ENCODE results near the gene TMEM259. TPM values are rescaled to one million over a fixed set of nuclear protein-coding genes. Genes with fewer than 3 reads are reported as not detected.

TMEM259 gene
- total RNA-seq, 2 donors from 2014 or later, result 142 to 306 TPM

- Histone ChIP-seq H3K4me1 (peaks cover 11% of the 10 kb centered on the region), H3K9me3 (no peaks in the 10 kb centered on the region), H3K36me3 (replicated peaks in 1 of 2; ENCODE audit: insufficient read depth in 1 of 2, low read depth in 2 of 2) (no peaks in the 10 kb centered on the region), H3K27ac (no peak overlapping the region), H3K4me3 (no peak overlapping the region), H3K27me3 (no peaks in the 10 kb centered on the region)
- ATAC-seq, result no peak
- DNase-seq, result no peak
- intact Hi-C loops (cut with DNase I), result loop anchor here (2.0 kb wide), 1 partner anchor 54 kb away; no protein-coding TSS in a partner anchor
- WGBS, 2 donors, result 74 to 81% methylated on average over 6 to 10 of the region's 10 CpGs
- no peak for TF ChIP-seq CTCF (IDR thresholded peaks at IDR 0.05)
- no peak for TF ChIP-seq POLR2A (IDR thresholded peaks at IDR 0.05)
These were observed 44.4 kb downstream of the TMEM259 start for GRCh38 chr19:976476-976875.

GRCh38 chr19:974564-975257 is 46.2 kb downstream of the TMEM259 start:
- H3K9me3 ChIP-seq, result peaks cover 0 to 7% (median 0%) of the 10 kb centered on the region in 3 donors
- no peak overlapping the region for H3K4me3 ChIP-seq
- 81 to 86% methylated on average over 20 to 30 of the region's 37 CpGs for WGBS, 2 donors
- TF ChIP-seq POLR2A (IDR thresholded peaks at IDR 0.05) (no peak), CTCF (IDR thresholded peaks at IDR 0.05) (no peak)
- H3K27me3 ChIP-seq, result no peaks in the 10 kb centered on the region
- H3K4me1 ChIP-seq, result no peaks in the 10 kb centered on the region
- H3K27ac ChIP-seq, result no peak overlapping the region
- ATAC-seq (no peak), DNase-seq (no peak)
- peaks cover 0 to 3% of the 10 kb centered on the region in 2 donors for H3K36me3 ChIP-seq (replicated peaks in 1 of 2; ENCODE audit: insufficient read depth in 1 of 2, low read depth in 2 of 2)
- intact Hi-C loops (cut with DNase I), result no loop called here

GRCh38 chr19:973726-974563 is 47.0 kb downstream of the TMEM259 start:
- ATAC-seq, result no peak
- intact Hi-C loops (cut with DNase I), result no loop called here

GRCh38 chr19:972281-972680 is 48.6 kb downstream of the TMEM259 start:
- DNase-seq, result no peak
- H3K9me3 ChIP-seq, result peaks cover 0 to 7% (median 0%) of the 10 kb centered on the region in 3 donors
- H3K4me3 ChIP-seq, result no peak overlapping the region
- no peak overlapping the region for H3K27ac ChIP-seq
- no peaks in the 10 kb centered on the region for H3K4me1 ChIP-seq
- TF ChIP-seq POLR2A (IDR thresholded peaks at IDR 0.05) (no peak), CTCF (IDR thresholded peaks at IDR 0.05) (no peak)
- no peak for ATAC-seq
- 95 to 99% methylated on average over 6 of the region's 6 CpGs for WGBS, 2 donors
- intact Hi-C loops (cut with DNase I), result no loop called here
- H3K27me3 ChIP-seq, result no peaks in the 10 kb centered on the region
- H3K36me3 ChIP-seq (replicated peaks in 1 of 2; ENCODE audit: insufficient read depth in 1 of 2, low read depth in 2 of 2), result peaks cover 0 to 9% of the 10 kb centered on the region in 2 donors

More at GRCh38 chr19:973726-974563, 47.0 kb downstream of the TMEM259 start:
- TF ChIP-seq CTCF (IDR thresholded peaks at IDR 0.05) (no peak), POLR2A (IDR thresholded peaks at IDR 0.05) (no peak)
- DNase-seq, result no peak
- Histone ChIP-seq H3K27ac (no peak overlapping the region), H3K4me3 (no peak overlapping the region), H3K9me3 (peaks cover 0 to 7% (median 0%) of the 10 kb centered on the region in 3 donors), H3K27me3 (no peaks in the 10 kb centered on the region), H3K36me3 (replicated peaks in 1 of 2; ENCODE audit: insufficient read depth in 1 of 2, low read depth in 2 of 2) (peaks cover 0 to 3% of the 10 kb centered on the region in 2 donors), H3K4me1 (no peaks in the 10 kb centered on the region)
- WGBS, 2 donors, result 80 to 89% methylated on average over 15 to 28 of the region's 29 CpGs

Measured in body of pancreas (tissue), 4 donors.